Activated CD4-positive, alpha-beta T cell treated with anti-CD3 and anti-CD28 coated beads, Interleukin-2, amount 10 ng/mL, durations not matched to agents 24 days and 14 days (primary cell): Measurements from ENCODE around the gene ZNF3. TPM values are rescaled to one million over a fixed set of nuclear protein-coding genes. Genes with fewer than 3 reads are reported as not detected.

Experiments
- DNase-seq: peaks from one replicate; pipeline ENCODE4 v3.0.0; 2022
- H3K27ac Mint-ChIP-seq: one replicate; pipeline ENCODE4 v1.8.0; 2022; ENCODE audit warnings: mild to moderate bottlenecking, mixed read lengths
- H3K27me3 Mint-ChIP-seq: one replicate; pipeline ENCODE4 v1.8.0; 2022; ENCODE audit warnings: mixed read lengths
- H3K36me3 Mint-ChIP-seq: one replicate; pipeline ENCODE4 v1.8.0; 2022; ENCODE audit warnings: low read depth, mild to moderate bottlenecking, mixed read lengths
- H3K4me1 Mint-ChIP-seq: one replicate; pipeline ENCODE4 v1.8.0; 2021; ENCODE audit warnings: mixed read lengths
- H3K4me3 Mint-ChIP-seq: one replicate; pipeline ENCODE4 v1.8.0; 2022; ENCODE audit warnings: mild to moderate bottlenecking, moderate library complexity, mixed read lengths
- H3K9me3 Mint-ChIP-seq: one replicate; pipeline ENCODE4 v1.8.0; 2021; ENCODE audit warnings: mixed read lengths
- intact Hi-C: fragments of 100-400 bp; cut with micrococcal nuclease; formaldehyde crosslinking; loops from one replicate; pipeline ENCODE4 v1.15.1; 2023
- total RNA-seq: library from RNA; stranded (reverse); gene quantifications from 2 replicates; pipeline ENCODE4 v1.2.3, GENCODE V29; 2022

The ZNF3 gene
- total RNA-seq, 1 donor from 2014 or later: 21.5 TPM

DNA sequence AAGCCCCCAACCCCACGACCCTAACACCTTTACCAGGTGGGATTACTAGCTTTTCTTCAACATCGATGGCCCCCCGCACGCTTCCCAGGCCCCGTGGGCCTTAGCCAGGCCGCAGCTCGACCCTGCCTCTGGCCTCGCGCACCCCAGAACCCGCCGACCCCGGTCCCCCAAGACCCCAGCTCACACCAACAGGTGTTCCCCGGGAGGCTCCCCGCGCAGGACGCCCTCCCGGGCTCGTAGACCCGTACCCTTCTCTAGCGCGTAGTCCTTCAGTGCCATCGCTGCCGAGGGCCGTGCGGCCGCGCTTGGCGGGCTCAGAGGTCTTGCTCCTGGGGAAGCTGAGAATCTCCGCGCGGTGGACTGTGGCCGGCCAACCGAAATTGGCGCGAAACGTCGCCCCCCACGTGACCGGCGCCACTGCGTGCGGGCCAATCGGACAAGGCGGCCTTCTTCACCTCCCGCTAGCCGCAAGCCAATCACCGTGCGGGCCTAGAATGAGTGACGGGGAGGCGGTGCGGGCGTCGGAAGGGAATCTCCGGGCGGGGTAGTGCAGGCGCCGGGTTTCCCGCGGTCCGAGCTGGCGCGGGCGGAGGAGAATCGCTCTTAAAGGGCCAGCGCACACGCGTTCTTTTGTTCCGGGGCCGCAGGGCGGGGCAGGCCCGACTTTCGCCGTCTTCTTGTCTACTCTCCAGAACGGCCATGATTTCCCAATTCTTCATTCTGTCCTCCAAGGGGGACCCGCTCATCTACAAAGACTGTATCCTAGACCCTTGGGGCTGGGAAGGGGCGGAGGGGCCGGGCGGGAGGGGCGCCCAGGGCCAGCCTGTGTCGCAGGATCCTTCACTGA, 19.7 kb upstream of the ZNF3 start, which contains the start of the genes AP4M1 and MCM7:
TSS of gene AP4M1 (plus strand) at position 628 of the 847 bp plus-strand sequence. CDS start at position 700, 72 bp downstream.
TSS of gene MCM7 (minus strand) at position 382 of the 847 bp plus-strand sequence. CDS start at position 279, 103 bp downstream.
- peak; percentile 99 for DNase-seq
- Mint-ChIP-seq H3K27me3 (no peaks in the 10 kb centered on the region), H3K4me1 (peaks cover 35% of the 10 kb centered on the region), H3K9me3 (no peaks in the 10 kb centered on the region), H3K4me3 (peak within 1 kb of the TSS; percentile 94), H3K36me3 (peaks cover 46% of the 10 kb centered on the region), H3K27ac (peak within 1 kb of the TSS; percentile 94)
- intact Hi-C loops: loop anchor here (1.0 to 2.0 kb wide), 7 partner anchors 12 to 751 kb away; partner anchors contain the start of genes CNPY4, LAMTOR4, SLC12A9 and TAF6

DNA sequence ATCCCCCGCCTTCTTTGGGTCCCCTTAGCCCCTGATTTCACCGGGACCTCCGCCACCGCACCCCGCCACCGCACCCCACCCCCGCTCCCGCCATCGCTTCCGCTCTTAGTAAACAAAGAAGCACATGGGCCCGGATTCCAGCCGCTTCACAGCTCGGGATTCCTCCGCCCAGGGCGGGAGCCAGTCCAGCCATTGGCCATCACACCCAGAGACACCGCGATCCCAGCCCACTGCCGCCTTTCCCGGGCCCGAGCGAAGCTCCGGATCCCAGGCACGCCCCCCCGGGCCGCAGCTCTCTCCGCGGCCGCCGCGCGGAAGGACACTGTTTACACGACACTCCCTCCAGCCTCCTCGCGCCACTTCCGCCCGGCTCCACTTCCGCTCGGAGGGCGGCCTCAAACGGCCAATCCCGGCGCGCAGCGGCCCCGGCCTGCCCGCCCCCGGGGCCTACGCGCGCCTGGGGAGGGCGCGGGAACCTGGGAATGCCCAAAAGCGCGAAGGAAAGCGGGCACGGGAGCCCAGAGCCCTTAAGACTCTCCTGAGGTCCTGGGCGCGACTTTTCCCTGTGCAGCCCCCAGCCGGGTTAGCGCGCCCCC, 19.0 kb upstream of the ZNF3 start:
- H3K36me3 Mint-ChIP-seq: peaks cover 52% of the 10 kb centered on the region
- H3K4me1 Mint-ChIP-seq: peaks cover 37% of the 10 kb centered on the region
- H3K4me3 Mint-ChIP-seq: peak overlapping the region; percentile 94
- intact Hi-C loops: loop anchor here (1.0 to 2.0 kb wide), 8 partner anchors 11 to 752 kb away; partner anchors contain the start of genes CNPY4, LAMTOR4, SLC12A9 and TAF6
- H3K27ac Mint-ChIP-seq: peak overlapping the region; percentile 94
- H3K27me3 Mint-ChIP-seq: no peaks in the 10 kb centered on the region
- DNase-seq: peak; percentile 97
- H3K9me3 Mint-ChIP-seq: no peaks in the 10 kb centered on the region

GRCh38 chr7:100099452-100099851, 17.9 kb upstream of the ZNF3 start:
- no peaks in the 10 kb centered on the region for H3K27me3 Mint-ChIP-seq
- H3K27ac Mint-ChIP-seq: peak overlapping the region; percentile 94
- peaks cover 41% of the 10 kb centered on the region for H3K4me1 Mint-ChIP-seq
- DNase-seq: no peak
- no peaks in the 10 kb centered on the region for H3K9me3 Mint-ChIP-seq
- peak overlapping the region; percentile 94 for H3K4me3 Mint-ChIP-seq
- intact Hi-C loops: no loop called here
- H3K36me3 Mint-ChIP-seq: peaks cover 62% of the 10 kb centered on the region

- Mint-ChIP-seq H3K27me3 (no peaks in the 10 kb centered on the region), H3K9me3 (no peaks in the 10 kb centered on the region), H3K4me3 (peak overlapping the region; percentile 94), H3K36me3 (peaks cover 66% of the 10 kb centered on the region), H3K27ac (peak overlapping the region; percentile 62), H3K4me1 (peaks cover 41% of the 10 kb centered on the region)
- no peak for DNase-seq
- intact Hi-C loops: no loop called here
Observed at GRCh38 chr7:100098913-100099312, 17.4 kb upstream of the ZNF3 start.

DNA sequence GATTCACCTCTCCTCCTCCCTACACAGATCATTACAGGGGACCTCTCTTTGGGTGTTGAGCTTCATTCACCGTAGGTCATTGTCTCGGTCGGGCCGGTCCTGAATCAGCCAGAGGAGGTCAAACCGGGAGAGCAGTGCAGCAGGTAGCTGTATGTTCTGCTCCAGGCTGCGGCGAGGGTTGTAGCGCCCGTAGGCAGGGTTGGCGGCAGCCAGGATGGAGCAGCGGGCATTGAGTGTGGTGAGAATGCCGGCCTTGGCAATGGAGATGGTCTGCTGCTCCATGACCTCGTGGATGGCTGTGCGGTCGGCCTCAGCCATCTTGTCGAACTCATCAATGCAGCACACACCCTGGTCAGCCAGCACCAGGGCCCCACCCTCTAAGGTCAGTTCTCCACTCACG, 14.2 kb upstream of the ZNF3 start:
- no peaks in the 10 kb centered on the region for H3K9me3 Mint-ChIP-seq
- intact Hi-C loops: no loop called here
- H3K4me1 Mint-ChIP-seq: peaks cover 47% of the 10 kb centered on the region
- H3K4me3 Mint-ChIP-seq: no peak overlapping the region
- no peak for DNase-seq
- peaks cover 93% of the 10 kb centered on the region for H3K36me3 Mint-ChIP-seq
- no peaks in the 10 kb centered on the region for H3K27me3 Mint-ChIP-seq
- H3K27ac Mint-ChIP-seq: no peak overlapping the region

- H3K4me1 Mint-ChIP-seq: peaks cover 51% of the 10 kb centered on the region
- no peak for DNase-seq
- H3K4me3 Mint-ChIP-seq: no peak overlapping the region
- no peak overlapping the region for H3K27ac Mint-ChIP-seq
- intact Hi-C loops: no loop called here
- H3K27me3 Mint-ChIP-seq: no peaks in the 10 kb centered on the region
- H3K36me3 Mint-ChIP-seq: peaks cover 93% of the 10 kb centered on the region
- H3K9me3 Mint-ChIP-seq: no peaks in the 10 kb centered on the region
Observed at GRCh38 chr7:100095289-100095688, 13.8 kb upstream of the ZNF3 start.

- H3K27ac Mint-ChIP-seq: no peak overlapping the region
- H3K36me3 Mint-ChIP-seq: peaks cover 81% of the 10 kb centered on the region
- H3K27me3 Mint-ChIP-seq: no peaks in the 10 kb centered on the region
- no peaks in the 10 kb centered on the region for H3K9me3 Mint-ChIP-seq
- H3K4me1 Mint-ChIP-seq: peaks cover 47% of the 10 kb centered on the region
- no peak overlapping the region for H3K4me3 Mint-ChIP-seq
- DNase-seq: no peak
- intact Hi-C loops: no loop called here
Observed at GRCh38 chr7:100093925-100094486, 12.5 kb upstream of the ZNF3 start.

- no peaks in the 10 kb centered on the region for H3K9me3 Mint-ChIP-seq
- H3K36me3 Mint-ChIP-seq: peaks cover 77% of the 10 kb centered on the region
- intact Hi-C loops: no loop called here
- H3K4me3 Mint-ChIP-seq: no peak overlapping the region
- peaks cover 43% of the 10 kb centered on the region for H3K4me1 Mint-ChIP-seq
- no peak for DNase-seq
- no peaks in the 10 kb centered on the region for H3K27me3 Mint-ChIP-seq
- H3K27ac Mint-ChIP-seq: peak overlapping the region; percentile 20
Observed at GRCh38 chr7:100093498-100093897, 12.0 kb upstream of the ZNF3 start.

DNA sequence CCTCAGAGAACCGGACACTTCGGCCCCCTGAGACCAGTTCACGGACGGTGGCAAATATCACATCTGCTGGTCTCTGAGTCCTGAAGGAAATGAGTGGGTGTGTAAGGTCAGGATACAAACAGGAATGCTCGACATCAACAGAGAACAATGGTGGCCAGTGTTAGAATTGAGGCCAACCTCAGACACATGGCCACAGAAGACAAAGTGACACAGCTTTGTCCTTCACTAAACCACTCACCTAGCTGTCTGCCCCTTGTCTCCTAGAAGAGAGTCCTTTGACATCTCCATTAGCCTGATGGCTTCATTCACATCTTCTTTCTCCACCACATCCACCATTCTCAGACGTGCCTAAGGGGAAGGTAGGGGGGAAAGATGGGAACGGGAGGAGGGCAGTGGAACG, 11.5 kb upstream of the ZNF3 start:
- Mint-ChIP-seq H3K4me3 (no peak overlapping the region), H3K27ac (no peak overlapping the region), H3K4me1 (peaks cover 43% of the 10 kb centered on the region), H3K36me3 (peaks cover 74% of the 10 kb centered on the region), H3K9me3 (no peaks in the 10 kb centered on the region), H3K27me3 (no peaks in the 10 kb centered on the region)
- DNase-seq: no peak
- intact Hi-C loops: no loop called here

DNA sequence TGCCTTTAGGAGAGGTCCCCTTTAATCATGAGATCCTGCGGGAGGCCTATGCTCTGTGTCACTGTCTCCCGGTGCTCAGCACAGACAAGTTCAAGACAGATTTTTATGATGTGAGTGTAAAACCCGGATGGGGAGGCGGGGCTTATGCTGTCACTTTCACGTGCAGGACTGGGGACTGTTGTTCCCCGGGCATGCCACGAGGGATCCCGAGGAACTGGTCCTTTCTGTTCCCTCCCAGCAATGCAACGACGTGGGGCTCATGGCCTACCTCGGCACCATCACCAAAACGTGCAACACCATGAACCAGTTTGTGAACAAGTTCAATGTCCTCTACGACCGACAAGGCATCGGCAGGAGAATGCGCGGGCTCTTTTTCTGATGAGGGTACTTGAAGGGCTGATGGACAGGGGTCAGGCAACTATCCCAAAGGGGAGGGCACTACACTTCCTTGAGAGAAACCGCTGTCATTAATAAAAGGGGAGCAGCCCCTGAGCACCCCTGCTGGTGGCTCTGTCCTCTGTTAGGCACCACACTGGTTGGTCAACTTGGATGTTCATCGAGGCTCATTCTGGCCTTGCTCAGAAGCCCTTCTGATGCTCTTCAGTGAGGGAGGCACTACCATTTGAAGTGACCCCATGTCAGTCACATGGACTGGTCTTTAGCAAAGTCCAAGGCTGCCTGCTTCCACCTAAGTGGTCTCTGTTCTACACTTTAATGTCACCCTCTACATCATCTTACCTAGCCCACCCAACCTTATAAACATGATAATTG, 10.1 kb upstream of the ZNF3 start:
- Mint-ChIP-seq H3K4me1 (peaks cover 35% of the 10 kb centered on the region), H3K9me3 (no peaks in the 10 kb centered on the region), H3K4me3 (no peak overlapping the region), H3K27me3 (no peaks in the 10 kb centered on the region), H3K27ac (peak overlapping the region; percentile 28), H3K36me3 (peaks cover 62% of the 10 kb centered on the region)
- intact Hi-C loops: no loop called here
- DNase-seq: peak; percentile 64

DNA sequence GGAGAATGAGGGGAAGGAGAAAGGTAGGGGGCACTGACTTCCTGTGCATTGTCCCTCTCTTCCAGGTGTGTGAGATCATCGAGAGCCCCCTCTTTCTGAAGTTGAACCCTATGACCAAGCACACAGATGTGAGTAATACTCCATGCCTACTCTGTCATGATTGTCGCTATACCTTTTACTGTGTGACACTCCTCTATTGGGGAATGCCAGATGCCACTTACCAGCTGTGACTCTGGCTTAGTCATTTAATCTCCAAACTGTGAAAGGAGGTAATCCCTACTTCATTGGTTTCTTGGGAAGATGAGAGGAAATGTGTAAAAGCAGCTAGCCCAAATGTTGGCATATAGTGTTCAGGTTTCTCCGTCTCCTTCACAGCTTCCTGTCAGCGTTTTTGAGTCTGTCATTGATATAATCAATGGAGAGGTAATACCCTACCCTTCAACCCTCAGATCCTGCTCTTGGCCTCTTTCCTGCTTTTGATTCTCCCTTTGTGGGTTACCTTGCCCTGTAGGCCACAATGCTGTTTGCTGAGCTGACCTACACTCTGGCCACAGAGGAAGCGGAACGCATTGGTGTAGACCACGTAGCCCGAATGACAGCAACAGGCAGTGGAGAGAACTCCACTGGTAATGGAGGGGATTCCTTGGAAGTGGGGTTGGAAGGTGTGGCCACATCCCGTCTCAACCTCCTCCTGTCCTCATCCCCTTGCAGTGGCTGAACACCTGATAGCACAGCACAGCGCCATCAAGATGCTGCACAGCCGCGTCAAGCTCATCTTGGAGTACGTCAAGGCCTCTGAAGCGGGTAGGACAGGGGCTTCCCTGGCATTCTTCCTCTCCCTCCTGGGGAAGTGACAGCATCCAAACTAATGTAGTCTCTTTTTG, 9.2 kb upstream of the ZNF3 start:
- DNase-seq: peak; percentile 65
- H3K36me3 Mint-ChIP-seq: peaks cover 55% of the 10 kb centered on the region
- H3K27ac Mint-ChIP-seq: peak overlapping the region; percentile 2
- no peaks in the 10 kb centered on the region for H3K27me3 Mint-ChIP-seq
- intact Hi-C loops: no loop called here
- peaks cover 35% of the 10 kb centered on the region for H3K4me1 Mint-ChIP-seq
- no peaks in the 10 kb centered on the region for H3K9me3 Mint-ChIP-seq
- H3K4me3 Mint-ChIP-seq: peak overlapping the region; percentile 86

GRCh38 chr7:100089458-100090196, 8.1 kb upstream of the ZNF3 start:
- peaks cover 7% of the 10 kb centered on the region for H3K27me3 Mint-ChIP-seq
- peaks cover 29% of the 10 kb centered on the region for H3K4me1 Mint-ChIP-seq
- intact Hi-C loops: loop anchor here (1.0 to 10.0 kb wide), 4 partner anchors 8 to 535 kb away; partner anchors contain the start of genes AP4M1, FAM200A, MBLAC1 and MCM7
- H3K9me3 Mint-ChIP-seq: no peaks in the 10 kb centered on the region
- peak overlapping the region; percentile 86 for H3K4me3 Mint-ChIP-seq
- H3K36me3 Mint-ChIP-seq: peaks cover 45% of the 10 kb centered on the region
- DNase-seq: no peak
- peak overlapping the region; percentile 94 for H3K27ac Mint-ChIP-seq
